HepG2 (cell line): Measurements from ENCODE around the gene MRPL18. TPM values are rescaled to one million over a fixed set of nuclear protein-coding genes. Genes with fewer than 3 reads are reported as not detected.

Experiments used
- ATAC-seq: fragments of 200-7000 bp; cut with Tn5 transposase; 3 replicates; pipeline ENCODE4 v1.9.1; 2020; ENCODE audit warnings: mild to moderate bottlenecking, moderate library complexity
- BruUV-seq: library from RNA; stranded (reverse); fragments of 400-500 nt; replicated peaks from 2 replicates; lab custom pipeline; 2021; lab: Mats Ljungman, UMichigan
- CTCF ChIA-PET: fragments of 300-600 bp; formaldehyde crosslinking; extraction: SDS; loops from one replicate; lab custom pipeline; 2021; ENCODE audit warnings: low total read pairs, inconsistent platforms, low intra/inter-chr PET ratio; lab: Yijun Ruan, JAX
- POLR2A ChIA-PET: fragments of 350-600 bp; sonication (Branson Sonifier 250); formaldehyde crosslinking; loops from one replicate; lab custom pipeline; 2020; ENCODE audit warnings: antibody characterized with exemption, inconsistent platforms; lab: Yijun Ruan, JAX
- DNase-seq: peaks from one replicate; pipeline ENCODE4 v3.0.0-alpha.2; 2015; ENCODE audit warnings: low spot score
- FAIRE-seq: peaks from 3 replicates; lab custom pipeline; 2011; peaks lifted over from hg19 to GRCh38; lab: Jason Lieb, UNC
- H2AFZ ChIP-seq: one replicate; pipeline ENCODE4 v1.6.1; 2011; ENCODE audit warnings: low read length, inconsistent platforms
- H3K27ac ChIP-seq: fragments of 300-600 bp; 3 replicates; pipeline ENCODE4 v1.8.0; 2011; ENCODE audit warnings: mixed run types, mild to moderate bottlenecking, mixed read lengths, low read length, inconsistent platforms; ENCODE audit not compliant: insufficient read depth; ENCODE audit errors: extremely low read length
- H3K27me3 ChIP-seq, 2 experiments: fragments of 200-600 bp in 1 of 2; 2 replicates in 1 of 2; 3 replicates in 1 of 2; pipeline versions ENCODE4 v1.6.0 to v1.8.0; 2011; ENCODE audit warnings: low read length in 2 of 2, mild to moderate bottlenecking in 2 of 2, moderate library complexity in 2 of 2, inconsistent platforms in 1 of 2; ENCODE audit not compliant: insufficient read depth in 2 of 2, control insufficient read depth in 1 of 2
- H3K36me3 ChIP-seq, 2 experiments: fragments of 200-600 bp in 1 of 2; replicated peaks in 1 of 2; 2 replicates in 1 of 2; 3 replicates in 1 of 2; pipeline versions ENCODE4 v1.5.1 to v1.8.0; 2011; ENCODE audit warnings: low read length in 2 of 2, inconsistent platforms in 1 of 2; ENCODE audit not compliant: insufficient read depth in 2 of 2, control insufficient read depth in 1 of 2
- H3K4me1 ChIP-seq: 2 replicates; pipeline ENCODE4 v1.5.1; 2012; ENCODE audit warnings: low read length, inconsistent platforms; ENCODE audit not compliant: insufficient read depth
- H3K4me2 ChIP-seq: 2 replicates; pipeline ENCODE4 v1.6.0; 2011; ENCODE audit warnings: low read depth, low read length, inconsistent platforms
- H3K4me3 ChIP-seq, 3 experiments: fragments of 200-600 bp in 1 of 3; sonication (generic), shearing (Covaris generic) in 1 of 3; replicated peaks in 1 of 3; 2 replicates each; pipeline ENCODE4 v1.5.1; 2011 to 2016; ENCODE audit warnings: low read length in 3 of 3, inconsistent platforms in 2 of 3, low read depth in 2 of 3, mild to moderate bottlenecking in 2 of 3, control low read depth in 1 of 3, mixed read lengths in 1 of 3; ENCODE audit not compliant: insufficient read depth in 1 of 3
- H3K79me2 ChIP-seq: one replicate; pipeline ENCODE4 v1.6.1; 2011; ENCODE audit warnings: low read length, inconsistent platforms; ENCODE audit not compliant: insufficient read depth
- H3K9ac ChIP-seq: 2 replicates; pipeline ENCODE4 v1.6.0; 2011; ENCODE audit warnings: mild to moderate bottlenecking, low read depth, low read length, inconsistent platforms; ENCODE audit not compliant: insufficient read depth
- H3K9me3 ChIP-seq: 2 replicates; pipeline ENCODE4 v1.5.1; 2012; ENCODE audit warnings: mild to moderate bottlenecking, low read length
- H4K20me1 ChIP-seq: 2 replicates; pipeline ENCODE4 v1.6.0; 2011; ENCODE audit warnings: inconsistent platforms, mild to moderate bottlenecking, low read length, moderate library complexity; ENCODE audit not compliant: insufficient read depth
- CREM ChIP-seq, 2 experiments: sonication (generic) in 1 of 2; formaldehyde crosslinking in 1 of 2; IDR thresholded peaks; 2 replicates each; pipeline versions ENCODE4 v1.4.0 to v1.6.1; 2016 to 2020; ENCODE audit warnings: antibody characterized with exemption in 1 of 2, mild to moderate bottlenecking in 1 of 2, missing genetic modification reagents in 1 of 2
- ELF1 ChIP-seq: sonication (generic); formaldehyde crosslinking; IDR thresholded peaks from 2 replicates; pipeline ENCODE4 v1.4.0; 2020; ENCODE audit warnings: missing genetic modification reagents
- EZH2 ChIP-seq: conservative IDR thresholded peaks from 2 replicates; pipeline ENCODE4 v1.6.1; 2012; ENCODE audit warnings: mild to moderate bottlenecking, low read depth, low read length, moderate library complexity
- HNRNPK ChIP-seq: fragments of 200-400 bp; formaldehyde crosslinking; IDR thresholded peaks from 2 replicates; pipeline ENCODE4 v1.6.1; 2018; ENCODE audit warnings: low read length, low read depth, moderate library complexity, mild to moderate bottlenecking; ENCODE audit not compliant: poor library complexity, severe bottlenecking
- HNRNPUL1 ChIP-seq: fragments of 200-400 bp; formaldehyde crosslinking; IDR thresholded peaks from 2 replicates; pipeline ENCODE4 v1.6.1; 2017; ENCODE audit warnings: low read depth, mild to moderate bottlenecking, low read length, moderate library complexity
- JUND ChIP-seq: sonication (generic); formaldehyde crosslinking; IDR thresholded peaks from 2 replicates; pipeline ENCODE4 v1.8.0; 2022; ENCODE audit warnings: mild to moderate bottlenecking, missing genetic modification reagents
- MAZ ChIP-seq, 2 experiments: sonication (generic) in 1 of 2; formaldehyde crosslinking in 1 of 2; IDR thresholded peaks; 2 replicates each; pipeline versions ENCODE4 v1.5.0 to v1.6.1; 2012 to 2020; ENCODE audit warnings: low read depth in 2 of 2, mild to moderate bottlenecking in 2 of 2, borderline replicate concordance in 1 of 2, improper control_type of control experiment in 1 of 2, low read length in 1 of 2, missing genetic modification reagents in 1 of 2, moderate library complexity in 1 of 2
- NR2F6 ChIP-seq, 2 experiments: IDR thresholded peaks; 2 replicates each; pipeline ENCODE4 v1.6.1; 2016; ENCODE audit warnings: antibody characterized with exemption in 1 of 2, mild to moderate bottlenecking in 1 of 2
- NRL ChIP-seq: sonication (generic); formaldehyde crosslinking; IDR thresholded peaks from 2 replicates; pipeline ENCODE4 v1.5.0; 2020; ENCODE audit warnings: missing genetic modification reagents, mild to moderate bottlenecking, moderate library complexity, borderline replicate concordance
- PBX3 ChIP-seq: sonication (generic); formaldehyde crosslinking; IDR thresholded peaks from 2 replicates; pipeline ENCODE4 v1.8.1; 2023; ENCODE audit warnings: missing genetic modification reagents, inconsistent platforms, borderline replicate concordance
- TP53 ChIP-seq: sonication (generic); formaldehyde crosslinking; conservative IDR thresholded peaks from 2 replicates; pipeline ENCODE4 v1.4.0; 2020; ENCODE audit warnings: missing genetic modification reagents
- ZFP37 ChIP-seq: sonication (generic); formaldehyde crosslinking; IDR thresholded peaks from 2 replicates; pipeline ENCODE4 v1.4.0; 2020; ENCODE audit warnings: missing genetic modification reagents, borderline replicate concordance
- ZFP41 ChIP-seq: sonication (generic); formaldehyde crosslinking; IDR thresholded peaks from 2 replicates; pipeline ENCODE4 v1.4.0; 2020; ENCODE audit warnings: mild to moderate bottlenecking, missing genetic modification reagents, borderline replicate concordance
- ZNF33B ChIP-seq: sonication (generic); formaldehyde crosslinking; IDR thresholded peaks from 2 replicates; pipeline ENCODE4 v1.5.1; 2020; ENCODE audit warnings: mild to moderate bottlenecking, missing genetic modification reagents
- ZNF724P ChIP-seq: sonication (generic); formaldehyde crosslinking; IDR thresholded peaks from 2 replicates; pipeline ENCODE4 v1.8.0; 2022; ENCODE audit warnings: missing genetic modification reagents, borderline replicate concordance
- ZNF737 ChIP-seq: sonication (generic); formaldehyde crosslinking; IDR thresholded peaks from 2 replicates; pipeline ENCODE4 v1.5.0; 2020; ENCODE audit warnings: missing genetic modification reagents, mild to moderate bottlenecking, borderline replicate concordance
- WGBS: methylation state at CpG from one replicate; pipeline ENCODE4 v1.1.6; 2017; ENCODE audit warnings: low lambda C conversion rate; 5-methylcytosine and 5-hydroxymethylcytosine counted together
- in situ Hi-C: cut with HindIII; loops from 2 replicates; pipeline ENCODE4 v1.10.0; 2017; ENCODE audit warnings: low pct_unique_long_range_greater_than_20kb; ENCODE audit not compliant: extremely low pct_ligation_motif_present
- intact Hi-C: fragments of 100-400 bp; cut with micrococcal nuclease; formaldehyde crosslinking; loops from one replicate; pipeline ENCODE4 v1.10.0; 2022; ENCODE audit not compliant: unreplicated experiment
- polyA plus RNA-seq, 8 experiments: library from polyadenylated mRNA; depleted of rRNA in 3 of 8; stranded (reverse) in 7 of 8; unstranded in 1 of 8; fragments of >200 nt; fragmentation: Illumina TruSeq in 4 of 8; extraction: Trizol in 4 of 8; gene quantifications; 2 replicates each; pipeline versions ENCODE4 v1.2.1 to v1.2.3, GENCODE V29; 2011 to 2016; ENCODE audit warnings: low read depth in 4 of 8, missing spikeins in 1 of 8, mixed read lengths in 1 of 8; ENCODE audit not compliant: insufficient read depth in 1 of 8
- total RNA-seq, 5 experiments: library from RNA; depleted of rRNA; stranded (reverse); fragments of >200 nt; fragmentation: Illumina TruSeq; extraction: Trizol; gene quantifications; 2 replicates each; pipeline ENCODE4 v1.2.3, GENCODE V29; 2016; ENCODE audit warnings: low read depth in 1 of 5
- TF ChIP-seq, protein P1 (sequence below): sonication (generic); formaldehyde crosslinking; IDR thresholded peaks from 2 replicates; pipeline ENCODE4 v1.4.0; 2020; ENCODE audit warnings: mild to moderate bottlenecking, low read depth, missing genetic modification reagents

Gene MRPL18
- total and polyA plus RNA-seq, 2 of the 13 experiments (the other 11 are each of a cell fraction or from before 2014, with no cell fraction given), result 85.6 to 176 TPM

DNA sequence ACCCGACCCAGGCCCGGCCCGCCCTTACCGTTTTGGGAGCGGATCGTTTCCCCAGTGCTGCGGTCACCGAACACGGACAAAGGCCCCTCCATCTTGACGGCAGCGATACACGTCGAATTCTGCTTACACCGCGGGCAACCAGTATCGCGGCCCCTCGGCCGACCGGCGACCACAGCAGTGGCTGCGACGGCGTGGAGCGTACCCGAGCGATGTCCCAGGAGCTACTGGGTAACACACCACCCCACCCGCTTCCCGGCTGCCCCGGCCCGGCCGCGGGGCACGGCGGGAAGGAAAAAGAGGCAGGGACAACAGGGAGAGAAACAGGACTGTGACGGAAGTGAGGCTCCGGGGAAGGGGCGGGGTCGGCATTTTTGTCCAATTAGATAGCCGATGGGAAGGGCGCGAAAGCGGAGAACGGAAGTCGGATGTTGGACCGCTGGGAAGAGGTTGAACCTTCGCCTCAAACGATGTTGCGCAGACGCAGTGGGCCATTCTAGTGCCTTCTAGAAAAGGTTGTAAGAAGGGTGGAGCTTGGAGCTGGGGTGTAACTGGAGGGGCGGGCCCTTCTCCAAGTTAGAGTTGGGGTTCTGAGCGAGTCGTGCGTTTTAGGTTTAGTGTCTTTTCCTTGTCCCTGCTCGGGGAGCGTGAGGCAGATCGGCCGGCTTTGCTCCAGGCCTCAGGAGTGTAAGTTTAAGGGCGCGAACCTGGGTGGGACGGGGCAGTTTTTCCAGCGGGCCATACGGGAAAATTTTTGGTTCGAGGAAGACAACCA is 704 bp upstream of the MRPL18 start, which contains the start of gene TCP1 (continued):
- TF ChIP-seq, protein P1, sequence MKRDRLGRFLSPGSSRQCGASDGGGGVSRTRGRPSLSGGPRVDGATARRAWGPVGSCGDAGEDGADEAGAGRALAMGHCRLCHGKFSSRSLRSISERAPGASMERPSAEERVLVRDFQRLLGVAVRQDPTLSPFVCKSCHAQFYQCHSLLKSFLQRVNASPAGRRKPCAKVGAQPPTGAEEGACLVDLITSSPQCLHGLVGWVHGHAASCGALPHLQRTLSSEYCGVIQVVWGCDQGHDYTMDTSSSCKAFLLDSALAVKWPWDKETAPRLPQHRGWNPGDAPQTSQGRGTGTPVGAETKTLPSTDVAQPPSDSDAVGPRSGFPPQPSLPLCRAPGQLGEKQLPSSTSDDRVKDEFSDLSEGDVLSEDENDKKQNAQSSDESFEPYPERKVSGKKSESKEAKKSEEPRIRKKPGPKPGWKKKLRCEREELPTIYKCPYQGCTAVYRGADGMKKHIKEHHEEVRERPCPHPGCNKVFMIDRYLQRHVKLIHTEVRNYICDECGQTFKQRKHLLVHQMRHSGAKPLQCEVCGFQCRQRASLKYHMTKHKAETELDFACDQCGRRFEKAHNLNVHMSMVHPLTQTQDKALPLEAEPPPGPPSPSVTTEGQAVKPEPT (CRISPR knock-in tag), result no peak
- TF ChIP-seq EZH2 (no peak), ELF1 (CRISPR knock-in tag) (peak; percentile 91), ZNF33B (peak; percentile 22; the same call in 1 of the 2 replicates), ZNF724P (0 out of 2 replicates have a peak, but pooled peaks have one; percentile 5), CREM (IDR thresholded peaks at IDR 0.05) (peak; percentile 85), CREM (CRISPR knock-in tag; IDR thresholded peaks at IDR 0.05) (no peak), NRL (CRISPR knock-in tag) (no peak)

DNA sequence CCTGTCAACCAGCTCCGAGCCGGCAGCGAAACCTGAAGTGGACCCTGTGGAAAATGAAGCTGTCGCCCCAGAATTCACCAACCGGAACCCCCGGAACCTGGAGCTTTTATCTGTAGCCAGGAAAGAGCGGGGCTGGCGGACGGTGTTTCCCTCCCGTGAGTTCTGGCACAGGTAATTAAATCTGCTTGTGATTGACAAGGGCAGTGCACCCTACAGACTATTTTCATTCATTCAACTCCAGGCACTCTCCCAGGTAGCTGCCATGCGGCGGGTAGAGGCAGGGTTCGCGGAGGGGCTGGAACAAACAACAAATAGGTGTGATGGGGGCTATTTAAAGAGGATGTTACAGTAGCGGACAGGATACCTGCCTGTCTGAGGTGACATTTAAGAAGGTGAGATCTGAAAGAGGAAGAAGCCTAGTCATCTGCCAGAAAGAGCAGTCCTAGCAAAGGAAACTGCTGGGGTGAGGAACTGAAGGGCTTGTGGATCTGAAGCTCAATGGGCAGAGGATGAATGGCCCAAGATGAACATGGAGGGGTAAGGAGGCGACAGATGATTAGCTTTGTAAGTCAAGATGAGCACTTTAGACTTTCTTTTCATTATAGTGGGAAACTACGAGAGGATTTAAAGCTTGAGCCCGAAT is 810 bp downstream of the MRPL18 start:
- peaks cover 20% of the 10 kb centered on the region for H4K20me1 ChIP-seq
- peak overlapping the region; percentile 92 for H3K9ac ChIP-seq
- H3K4me1 ChIP-seq, result peaks cover 66% of the 10 kb centered on the region
- H3K4me3 ChIP-seq, result peak overlapping the region; percentile 91 to 93 (median 91)
- no peak for DNase-seq
- BruUV-seq, result no TSS peak
- H3K27me3 ChIP-seq, result no peaks in the 10 kb centered on the region; a peak in 1 of 5 replicates
- ATAC-seq, result no peak
- H2AFZ ChIP-seq, result no peak overlapping the region
- intact Hi-C loops, result loop anchor here (1.0 to 5.0 kb wide), 3 partner anchors 16 to 100 kb away; no protein-coding TSS in a partner anchor
- POLR2A ChIA-PET, result interaction anchor here (0.6 to 7.1 kb wide), 16 partner anchors 9 to 791 kb away, joined by 3 to 165 read pairs (median 10); partner anchors contain the start of genes ACAT2, PNLDC1, RSPH3 and SOD2
- FAIRE-seq, result no peak
- H3K27ac ChIP-seq, result peak overlapping the region; percentile 91
- peaks cover 73% of the 10 kb centered on the region for H3K79me2 ChIP-seq
- CTCF ChIA-PET, result no interaction called here
- H3K36me3 ChIP-seq, result peaks cover 2 to 17% of the 10 kb centered on the region in 2 experiments
- H3K4me2 ChIP-seq, result peak overlapping the region; percentile 99
- no peaks in the 10 kb centered on the region for H3K9me3 ChIP-seq
- 6% methylated on average over 18 of the region's 18 CpGs for WGBS
- in situ Hi-C loops, result loop anchor here (5.0 kb wide), 1 partner anchor 99 kb away; the partner anchor contains the start of gene SOD2
- TF ChIP-seq MAZ (IDR thresholded peaks at IDR 0.05; ENCODE audit: borderline replicate concordance, low read depth, low read length) (no peak), MAZ (CRISPR knock-in tag; IDR thresholded peaks at IDR 0.05; ENCODE audit: low read depth) (no peak), ZNF737 (no peak), JUND (no peak), ZFP41 (CRISPR knock-in tag) (no peak), ZFP37 (0 out of 2 replicates have a peak, but pooled peaks have one; percentile 21), NR2F6 (IDR thresholded peaks at IDR 0.05) (no peak), NR2F6 (CRISPR knock-in tag; IDR thresholded peaks at IDR 0.05) (no peak), PBX3 (CRISPR knock-in tag) (no peak), TP53 (CRISPR knock-in tag) (no peak), ELF1 (CRISPR knock-in tag) (no peak), HNRNPK (no peak), HNRNPUL1 (no peak)
